WTC11 (cell line): Measurements from ENCODE around the gene WTAP. TPM values are rescaled to one million over a fixed set of nuclear protein-coding genes. Genes with fewer than 3 reads are reported as not detected.

ENCODE experiments used
- CREB1 ChIP-seq: sonication (generic); formaldehyde crosslinking; IDR thresholded peaks from 2 replicates; pipeline ENCODE4 v1.8.0; 2023; ENCODE audit warnings: mild to moderate bottlenecking, missing genetic modification reagents
- GABPB1 ChIP-seq: sonication (generic); formaldehyde crosslinking; IDR thresholded peaks from 2 replicates; pipeline ENCODE4 v1.8.1; 2023; ENCODE audit warnings: mild to moderate bottlenecking, missing genetic modification reagents
- JUN ChIP-seq: sonication (generic); formaldehyde crosslinking; IDR thresholded peaks from 2 replicates; pipeline ENCODE4 v1.8.0; 2023; ENCODE audit warnings: mild to moderate bottlenecking, missing genetic modification reagents
- NR3C1 ChIP-seq: sonication (generic); formaldehyde crosslinking; conservative IDR thresholded peaks from 2 replicates; pipeline ENCODE4 v1.8.1; 2023; ENCODE audit warnings: low read depth, mild to moderate bottlenecking, missing genetic modification reagents
- SP1 ChIP-seq: sonication (generic); formaldehyde crosslinking; conservative IDR thresholded peaks from 2 replicates; pipeline ENCODE4 v1.8.1; 2022; ENCODE audit warnings: missing genetic modification reagents
- ZNF121 ChIP-seq: sonication (generic); formaldehyde crosslinking; IDR thresholded peaks from 2 replicates; pipeline ENCODE4 v1.8.0; 2023; ENCODE audit warnings: missing genetic modification reagents
- ZNF219 ChIP-seq: sonication (generic); formaldehyde crosslinking; IDR thresholded peaks from 2 replicates; pipeline ENCODE4 v1.8.0; 2023; ENCODE audit warnings: missing genetic modification reagents, mild to moderate bottlenecking, borderline replicate concordance
- ZNF396 ChIP-seq: fragments of 250-450 bp; sonication (Bioruptor Pico); IDR thresholded peaks from 2 replicates; pipeline ENCODE4 v1.8.0; 2021; ENCODE audit warnings: mild to moderate bottlenecking, moderate library complexity, borderline replicate concordance
- total RNA-seq: library from RNA; stranded (reverse); gene quantifications from 3 replicates; pipeline ENCODE4 v1.2.3, GENCODE V29; 2021
- TF ChIP-seq, protein P1 (sequence below): sonication (generic); formaldehyde crosslinking; IDR thresholded peaks from 2 replicates; pipeline ENCODE4 v1.8.1; 2023; ENCODE audit warnings: mild to moderate bottlenecking, moderate library complexity, missing genetic modification reagents
- TF ChIP-seq, protein P2 (sequence below): sonication (generic); formaldehyde crosslinking; IDR thresholded peaks from 2 replicates; pipeline ENCODE4 v1.8.0; 2023; ENCODE audit warnings: missing genetic modification reagents, mild to moderate bottlenecking, borderline replicate concordance
- TF ChIP-seq, protein P3 (sequence below): sonication (generic); formaldehyde crosslinking; IDR thresholded peaks from 2 replicates; pipeline ENCODE4 v1.8.0; 2022; ENCODE audit warnings: mild to moderate bottlenecking, missing genetic modification reagents
- TF ChIP-seq, protein P4 (sequence below): fragments of 250-450 bp; sonication (Bioruptor Pico); IDR thresholded peaks from 2 replicates; pipeline ENCODE4 v1.9.0; 2021; ENCODE audit warnings: mild to moderate bottlenecking, borderline replicate concordance
- TF ChIP-seq, protein P5 (sequence below): sonication (generic); formaldehyde crosslinking; IDR thresholded peaks from 2 replicates; pipeline ENCODE4 v1.8.1; 2023; ENCODE audit warnings: mild to moderate bottlenecking, missing genetic modification reagents
- TF ChIP-seq, protein P6 (sequence below): sonication (generic); formaldehyde crosslinking; IDR thresholded peaks from 2 replicates; pipeline ENCODE4 v1.8.0; 2023; ENCODE audit warnings: mild to moderate bottlenecking, missing genetic modification reagents
- TF ChIP-seq, protein P7 (sequence below): sonication (generic); formaldehyde crosslinking; IDR thresholded peaks from 2 replicates; pipeline ENCODE4 v1.8.1; 2022; ENCODE audit warnings: low read depth, mild to moderate bottlenecking, moderate library complexity, missing genetic modification reagents, borderline replicate concordance
- TF ChIP-seq, protein P8 (sequence below): sonication (generic); formaldehyde crosslinking; IDR thresholded peaks from 2 replicates; pipeline ENCODE4 v1.8.1; 2023; ENCODE audit warnings: mild to moderate bottlenecking, missing genetic modification reagents, moderate library complexity
- TF ChIP-seq, protein P9 (sequence below): fragments of 250-450 bp; sonication (Bioruptor Pico); IDR thresholded peaks from 2 replicates; pipeline ENCODE4 v2.1.2; 2022; ENCODE audit warnings: mild to moderate bottlenecking, moderate library complexity
- TF ChIP-seq, protein P10 (sequence below): fragments of 250-450 bp; sonication (Bioruptor Pico); IDR thresholded peaks from 2 replicates; pipeline ENCODE4 v1.9.0; 2021; ENCODE audit warnings: mild to moderate bottlenecking

WTAP gene
- total RNA-seq, 1 experiment from 2014 or later = 88.8 TPM

DNA sequence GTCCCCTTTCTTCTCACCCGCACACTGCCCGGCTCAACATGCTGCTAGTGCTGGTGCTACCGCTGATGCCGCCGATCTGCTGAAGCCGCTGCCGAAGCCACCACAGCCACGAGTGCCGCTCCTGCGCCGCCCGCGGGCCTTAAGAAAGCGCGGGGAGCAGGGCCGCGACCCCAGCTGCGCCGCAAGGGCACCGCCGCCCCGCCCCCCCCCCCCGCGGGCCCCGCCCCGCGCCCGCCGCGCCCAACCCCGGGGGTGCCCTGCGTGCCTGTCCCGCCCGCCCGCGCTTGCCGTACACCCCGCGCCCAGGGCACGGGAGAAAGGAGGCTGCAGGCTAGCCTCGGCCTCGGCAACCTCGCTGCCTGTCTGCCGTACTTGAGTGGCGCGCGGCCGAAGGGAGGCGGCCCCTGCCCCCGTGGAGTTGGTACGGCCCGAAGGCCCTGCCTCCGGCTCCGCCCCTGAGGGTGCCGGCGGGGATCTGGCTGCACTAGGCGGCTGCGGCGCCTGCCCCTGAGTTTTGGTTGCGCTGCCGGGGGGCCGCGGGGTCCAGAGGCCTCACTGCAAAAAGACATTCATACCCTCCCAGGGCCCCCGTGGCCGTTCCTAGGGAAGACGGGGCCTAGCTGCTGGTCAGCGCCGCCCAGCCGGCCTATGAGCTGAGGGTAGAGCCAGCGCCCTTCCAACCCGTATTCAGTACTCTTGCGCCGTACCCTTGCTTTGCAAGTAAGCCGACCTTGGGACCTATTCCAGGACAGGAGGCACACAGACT, 34.0 kb upstream of the WTAP start, which contains the start of gene SOD2 (continued):
- TF ChIP-seq, protein P1, sequence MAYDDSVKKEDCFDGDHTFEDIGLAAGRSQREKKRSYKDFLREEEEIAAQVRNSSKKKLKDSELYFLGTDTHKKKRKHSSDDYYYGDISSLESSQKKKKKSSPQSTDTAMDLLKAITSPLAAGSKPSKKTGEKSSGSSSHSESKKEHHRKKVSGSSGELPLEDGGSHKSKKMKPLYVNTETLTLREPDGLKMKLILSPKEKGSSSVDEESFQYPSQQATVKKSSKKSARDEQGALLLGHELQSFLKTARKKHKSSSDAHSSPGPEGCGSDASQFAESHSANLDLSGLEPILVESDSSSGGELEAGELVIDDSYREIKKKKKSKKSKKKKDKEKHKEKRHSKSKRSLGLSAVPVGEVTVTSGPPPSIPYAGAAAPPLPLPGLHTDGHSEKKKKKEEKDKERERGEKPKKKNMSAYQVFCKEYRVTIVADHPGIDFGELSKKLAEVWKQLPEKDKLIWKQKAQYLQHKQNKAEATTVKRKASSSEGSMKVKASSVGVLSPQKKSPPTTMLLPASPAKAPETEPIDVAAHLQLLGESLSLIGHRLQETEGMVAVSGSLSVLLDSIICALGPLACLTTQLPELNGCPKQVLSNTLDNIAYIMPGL = no peak
- TF ChIP-seq, protein P2, sequence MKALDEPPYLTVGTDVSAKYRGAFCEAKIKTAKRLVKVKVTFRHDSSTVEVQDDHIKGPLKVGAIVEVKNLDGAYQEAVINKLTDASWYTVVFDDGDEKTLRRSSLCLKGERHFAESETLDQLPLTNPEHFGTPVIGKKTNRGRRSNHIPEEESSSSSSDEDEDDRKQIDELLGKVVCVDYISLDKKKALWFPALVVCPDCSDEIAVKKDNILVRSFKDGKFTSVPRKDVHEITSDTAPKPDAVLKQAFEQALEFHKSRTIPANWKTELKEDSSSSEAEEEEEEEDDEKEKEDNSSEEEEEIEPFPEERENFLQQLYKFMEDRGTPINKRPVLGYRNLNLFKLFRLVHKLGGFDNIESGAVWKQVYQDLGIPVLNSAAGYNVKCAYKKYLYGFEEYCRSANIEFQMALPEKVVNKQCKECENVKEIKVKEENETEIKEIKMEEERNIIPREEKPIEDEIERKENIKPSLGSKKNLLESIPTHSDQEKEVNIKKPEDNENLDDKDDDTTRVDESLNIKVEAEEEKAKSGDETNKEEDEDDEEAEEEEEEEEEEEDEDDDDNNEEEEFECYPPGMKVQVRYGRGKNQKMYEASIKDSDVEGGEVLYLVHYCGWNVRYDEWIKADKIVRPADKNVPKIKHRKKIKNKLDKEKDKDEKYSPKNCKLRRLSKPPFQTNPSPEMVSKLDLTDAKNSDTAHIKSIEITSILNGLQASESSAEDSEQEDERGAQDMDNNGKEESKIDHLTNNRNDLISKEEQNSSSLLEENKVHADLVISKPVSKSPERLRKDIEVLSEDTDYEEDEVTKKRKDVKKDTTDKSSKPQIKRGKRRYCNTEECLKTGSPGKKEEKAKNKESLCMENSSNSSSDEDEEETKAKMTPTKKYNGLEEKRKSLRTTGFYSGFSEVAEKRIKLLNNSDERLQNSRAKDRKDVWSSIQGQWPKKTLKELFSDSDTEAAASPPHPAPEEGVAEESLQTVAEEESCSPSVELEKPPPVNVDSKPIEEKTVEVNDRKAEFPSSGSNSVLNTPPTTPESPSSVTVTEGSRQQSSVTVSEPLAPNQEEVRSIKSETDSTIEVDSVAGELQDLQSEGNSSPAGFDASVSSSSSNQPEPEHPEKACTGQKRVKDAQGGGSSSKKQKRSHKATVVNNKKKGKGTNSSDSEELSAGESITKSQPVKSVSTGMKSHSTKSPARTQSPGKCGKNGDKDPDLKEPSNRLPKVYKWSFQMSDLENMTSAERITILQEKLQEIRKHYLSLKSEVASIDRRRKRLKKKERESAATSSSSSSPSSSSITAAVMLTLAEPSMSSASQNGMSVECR (CRISPR knock-in tag) = peak; percentile 75
- TF ChIP-seq CREB1 (CRISPR knock-in tag) (no peak), ZNF219 (CRISPR knock-in tag) (0 out of 2 replicates have a peak, but pooled peaks have one; percentile 29), NR3C1 (no peak), ZNF121 (CRISPR knock-in tag) (peak; percentile 91), ZNF396 (CRISPR knock-in tag) (no peak), SP1 (CRISPR knock-in tag) (peak; percentile 86), GABPB1 (CRISPR knock-in tag) (peak; percentile 50), JUN (CRISPR knock-in tag) (peak; percentile 53; the same call in 1 of the 2 replicates)
- TF ChIP-seq, protein P3, sequence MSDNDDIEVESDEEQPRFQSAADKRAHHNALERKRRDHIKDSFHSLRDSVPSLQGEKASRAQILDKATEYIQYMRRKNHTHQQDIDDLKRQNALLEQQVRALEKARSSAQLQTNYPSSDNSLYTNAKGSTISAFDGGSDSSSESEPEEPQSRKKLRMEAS (CRISPR knock-in tag) = peak; percentile 40; the same call in 1 of the 2 replicates
- TF ChIP-seq, protein P4, sequence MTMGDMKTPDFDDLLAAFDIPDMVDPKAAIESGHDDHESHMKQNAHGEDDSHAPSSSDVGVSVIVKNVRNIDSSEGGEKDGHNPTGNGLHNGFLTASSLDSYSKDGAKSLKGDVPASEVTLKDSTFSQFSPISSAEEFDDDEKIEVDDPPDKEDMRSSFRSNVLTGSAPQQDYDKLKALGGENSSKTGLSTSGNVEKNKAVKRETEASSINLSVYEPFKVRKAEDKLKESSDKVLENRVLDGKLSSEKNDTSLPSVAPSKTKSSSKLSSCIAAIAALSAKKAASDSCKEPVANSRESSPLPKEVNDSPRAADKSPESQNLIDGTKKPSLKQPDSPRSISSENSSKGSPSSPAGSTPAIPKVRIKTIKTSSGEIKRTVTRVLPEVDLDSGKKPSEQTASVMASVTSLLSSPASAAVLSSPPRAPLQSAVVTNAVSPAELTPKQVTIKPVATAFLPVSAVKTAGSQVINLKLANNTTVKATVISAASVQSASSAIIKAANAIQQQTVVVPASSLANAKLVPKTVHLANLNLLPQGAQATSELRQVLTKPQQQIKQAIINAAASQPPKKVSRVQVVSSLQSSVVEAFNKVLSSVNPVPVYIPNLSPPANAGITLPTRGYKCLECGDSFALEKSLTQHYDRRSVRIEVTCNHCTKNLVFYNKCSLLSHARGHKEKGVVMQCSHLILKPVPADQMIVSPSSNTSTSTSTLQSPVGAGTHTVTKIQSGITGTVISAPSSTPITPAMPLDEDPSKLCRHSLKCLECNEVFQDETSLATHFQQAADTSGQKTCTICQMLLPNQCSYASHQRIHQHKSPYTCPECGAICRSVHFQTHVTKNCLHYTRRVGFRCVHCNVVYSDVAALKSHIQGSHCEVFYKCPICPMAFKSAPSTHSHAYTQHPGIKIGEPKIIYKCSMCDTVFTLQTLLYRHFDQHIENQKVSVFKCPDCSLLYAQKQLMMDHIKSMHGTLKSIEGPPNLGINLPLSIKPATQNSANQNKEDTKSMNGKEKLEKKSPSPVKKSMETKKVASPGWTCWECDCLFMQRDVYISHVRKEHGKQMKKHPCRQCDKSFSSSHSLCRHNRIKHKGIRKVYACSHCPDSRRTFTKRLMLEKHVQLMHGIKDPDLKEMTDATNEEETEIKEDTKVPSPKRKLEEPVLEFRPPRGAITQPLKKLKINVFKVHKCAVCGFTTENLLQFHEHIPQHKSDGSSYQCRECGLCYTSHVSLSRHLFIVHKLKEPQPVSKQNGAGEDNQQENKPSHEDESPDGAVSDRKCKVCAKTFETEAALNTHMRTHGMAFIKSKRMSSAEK (CRISPR knock-in tag) = no peak
- TF ChIP-seq, protein P5, sequence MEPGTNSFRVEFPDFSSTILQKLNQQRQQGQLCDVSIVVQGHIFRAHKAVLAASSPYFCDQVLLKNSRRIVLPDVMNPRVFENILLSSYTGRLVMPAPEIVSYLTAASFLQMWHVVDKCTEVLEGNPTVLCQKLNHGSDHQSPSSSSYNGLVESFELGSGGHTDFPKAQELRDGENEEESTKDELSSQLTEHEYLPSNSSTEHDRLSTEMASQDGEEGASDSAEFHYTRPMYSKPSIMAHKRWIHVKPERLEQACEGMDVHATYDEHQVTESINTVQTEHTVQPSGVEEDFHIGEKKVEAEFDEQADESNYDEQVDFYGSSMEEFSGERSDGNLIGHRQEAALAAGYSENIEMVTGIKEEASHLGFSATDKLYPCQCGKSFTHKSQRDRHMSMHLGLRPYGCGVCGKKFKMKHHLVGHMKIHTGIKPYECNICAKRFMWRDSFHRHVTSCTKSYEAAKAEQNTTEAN (CRISPR knock-in tag) = no peak
- TF ChIP-seq, protein P6, sequence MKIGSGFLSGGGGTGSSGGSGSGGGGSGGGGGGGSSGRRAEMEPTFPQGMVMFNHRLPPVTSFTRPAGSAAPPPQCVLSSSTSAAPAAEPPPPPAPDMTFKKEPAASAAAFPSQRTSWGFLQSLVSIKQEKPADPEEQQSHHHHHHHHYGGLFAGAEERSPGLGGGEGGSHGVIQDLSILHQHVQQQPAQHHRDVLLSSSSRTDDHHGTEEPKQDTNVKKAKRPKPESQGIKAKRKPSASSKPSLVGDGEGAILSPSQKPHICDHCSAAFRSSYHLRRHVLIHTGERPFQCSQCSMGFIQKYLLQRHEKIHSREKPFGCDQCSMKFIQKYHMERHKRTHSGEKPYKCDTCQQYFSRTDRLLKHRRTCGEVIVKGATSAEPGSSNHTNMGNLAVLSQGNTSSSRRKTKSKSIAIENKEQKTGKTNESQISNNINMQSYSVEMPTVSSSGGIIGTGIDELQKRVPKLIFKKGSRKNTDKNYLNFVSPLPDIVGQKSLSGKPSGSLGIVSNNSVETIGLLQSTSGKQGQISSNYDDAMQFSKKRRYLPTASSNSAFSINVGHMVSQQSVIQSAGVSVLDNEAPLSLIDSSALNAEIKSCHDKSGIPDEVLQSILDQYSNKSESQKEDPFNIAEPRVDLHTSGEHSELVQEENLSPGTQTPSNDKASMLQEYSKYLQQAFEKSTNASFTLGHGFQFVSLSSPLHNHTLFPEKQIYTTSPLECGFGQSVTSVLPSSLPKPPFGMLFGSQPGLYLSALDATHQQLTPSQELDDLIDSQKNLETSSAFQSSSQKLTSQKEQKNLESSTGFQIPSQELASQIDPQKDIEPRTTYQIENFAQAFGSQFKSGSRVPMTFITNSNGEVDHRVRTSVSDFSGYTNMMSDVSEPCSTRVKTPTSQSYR (CRISPR knock-in tag) = no peak
- TF ChIP-seq, protein P7, sequence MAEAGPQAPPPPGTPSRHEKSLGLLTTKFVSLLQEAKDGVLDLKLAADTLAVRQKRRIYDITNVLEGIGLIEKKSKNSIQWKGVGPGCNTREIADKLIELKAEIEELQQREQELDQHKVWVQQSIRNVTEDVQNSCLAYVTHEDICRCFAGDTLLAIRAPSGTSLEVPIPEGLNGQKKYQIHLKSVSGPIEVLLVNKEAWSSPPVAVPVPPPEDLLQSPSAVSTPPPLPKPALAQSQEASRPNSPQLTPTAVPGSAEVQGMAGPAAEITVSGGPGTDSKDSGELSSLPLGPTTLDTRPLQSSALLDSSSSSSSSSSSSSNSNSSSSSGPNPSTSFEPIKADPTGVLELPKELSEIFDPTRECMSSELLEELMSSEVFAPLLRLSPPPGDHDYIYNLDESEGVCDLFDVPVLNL (CRISPR knock-in tag) = no peak
- TF ChIP-seq, protein P8, sequence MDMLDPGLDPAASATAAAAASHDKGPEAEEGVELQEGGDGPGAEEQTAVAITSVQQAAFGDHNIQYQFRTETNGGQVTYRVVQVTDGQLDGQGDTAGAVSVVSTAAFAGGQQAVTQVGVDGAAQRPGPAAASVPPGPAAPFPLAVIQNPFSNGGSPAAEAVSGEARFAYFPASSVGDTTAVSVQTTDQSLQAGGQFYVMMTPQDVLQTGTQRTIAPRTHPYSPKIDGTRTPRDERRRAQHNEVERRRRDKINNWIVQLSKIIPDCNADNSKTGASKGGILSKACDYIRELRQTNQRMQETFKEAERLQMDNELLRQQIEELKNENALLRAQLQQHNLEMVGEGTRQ = no peak
- TF ChIP-seq, protein P9, sequence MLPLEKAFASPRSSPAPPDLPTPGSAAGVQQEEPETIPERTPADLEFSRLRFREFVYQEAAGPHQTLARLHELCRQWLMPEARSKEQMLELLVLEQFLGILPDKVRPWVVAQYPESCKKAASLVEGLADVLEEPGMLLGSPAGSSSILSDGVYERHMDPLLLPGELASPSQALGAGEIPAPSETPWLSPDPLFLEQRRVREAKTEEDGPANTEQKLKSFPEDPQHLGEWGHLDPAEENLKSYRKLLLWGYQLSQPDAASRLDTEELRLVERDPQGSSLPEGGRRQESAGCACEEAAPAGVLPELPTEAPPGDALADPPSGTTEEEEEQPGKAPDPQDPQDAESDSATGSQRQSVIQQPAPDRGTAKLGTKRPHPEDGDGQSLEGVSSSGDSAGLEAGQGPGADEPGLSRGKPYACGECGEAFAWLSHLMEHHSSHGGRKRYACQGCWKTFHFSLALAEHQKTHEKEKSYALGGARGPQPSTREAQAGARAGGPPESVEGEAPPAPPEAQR = no peak
- TF ChIP-seq, protein P10, sequence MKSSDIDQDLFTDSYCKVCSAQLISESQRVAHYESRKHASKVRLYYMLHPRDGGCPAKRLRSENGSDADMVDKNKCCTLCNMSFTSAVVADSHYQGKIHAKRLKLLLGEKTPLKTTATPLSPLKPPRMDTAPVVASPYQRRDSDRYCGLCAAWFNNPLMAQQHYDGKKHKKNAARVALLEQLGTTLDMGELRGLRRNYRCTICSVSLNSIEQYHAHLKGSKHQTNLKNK (CRISPR knock-in tag) = no peak
